GM19438 (cell line): ENCODE measurements around the gene ZNF197.
"Not testable (repeated sequence)": the region's sequence is repeated elsewhere in the genome, so short reads cannot be mapped to it uniquely, and the experiment has no call there.

Experiments used
- ATAC-seq: cut with Tn5 transposase; IDR thresholded peaks from one replicate; pipeline ENCODE4 v1.9.1; 2021; ENCODE audit warnings: low read depth; ENCODE audit not compliant: unreplicated experiment

ZNF197 gene

GRCh38 chr3:44624749-44625480 is at the start of gene ZNF197:
Gene ZNF197 (plus strand): TSS chr3:44625036. CDS start chr3:44629155, 4,119 bp downstream.
- peak; percentile 92 for ATAC-seq

GRCh38 chr3:44576613-44577012 is 48.2 kb upstream of the ZNF197 start:
- no peak for ATAC-seq

- not testable (repeated sequence) for ATAC-seq
These were observed 47.4 kb upstream of the ZNF197 start for GRCh38 chr3:44577354-44577952.

- not testable (repeated sequence) for ATAC-seq
These were observed 46.5 kb upstream of the ZNF197 start for GRCh38 chr3:44578316-44578715.

GRCh38 chr3:44578924-44579515 is 45.8 kb upstream of the ZNF197 start:
- ATAC-seq, result not testable (repeated sequence)

- not testable (repeated sequence) for ATAC-seq
These were observed 45.1 kb upstream of the ZNF197 start for GRCh38 chr3:44579749-44580148.

GRCh38 chr3:44580971-44581370 is 43.9 kb upstream of the ZNF197 start:
- not testable (repeated sequence) for ATAC-seq

GRCh38 chr3:44584646-44585501 is 40.0 kb upstream of the ZNF197 start, which contains the start of gene ZNF660:
Gene ZNF660 (plus strand): TSS chr3:44584964. CDS start chr3:44594194, 9,230 bp downstream.
- ATAC-seq, result peak; percentile 88

- no peak for ATAC-seq
These were observed 28.2 kb upstream of the ZNF197 start for GRCh38 chr3:44596621-44597020.

GRCh38 chr3:44601749-44602148 is 23.1 kb upstream of the ZNF197 start:
- no peak for ATAC-seq

GRCh38 chr3:44612678-44613077 is 12.2 kb upstream of the ZNF197 start:
- ATAC-seq, result no peak

- no peak for ATAC-seq
These were observed 3.9 kb downstream of the ZNF197 start for GRCh38 chr3:44628716-44629115.

- ATAC-seq, result no peak
These were observed 7.4 kb downstream of the ZNF197 start for GRCh38 chr3:44632193-44632592.

GRCh38 chr3:44642337-44642736 is 17.5 kb downstream of the ZNF197 start:
- ATAC-seq, result no peak

- ATAC-seq, result no peak
These were observed 18.2 kb downstream of the ZNF197 start for GRCh38 chr3:44643024-44643423.

- no peak for ATAC-seq
These were observed 22.9 kb downstream of the ZNF197 start for GRCh38 chr3:44647771-44648170.

GRCh38 chr3:44648564-44649229 is 23.9 kb downstream of the ZNF197 start, which contains the start of gene ZNF35:
Gene ZNF35 (plus strand): TSS chr3:44648732. CDS start chr3:44651068, 2,336 bp downstream.
- ATAC-seq, result peak; percentile 92

GRCh38 chr3:44649709-44650108 is 24.9 kb downstream of the ZNF197 start:
- no peak for ATAC-seq

GRCh38 chr3:44654039-44654438 is 29.2 kb downstream of the ZNF197 start:
- ATAC-seq, result no peak

GRCh38 chr3:44659015-44659414 is 34.2 kb downstream of the ZNF197 start:
- no peak for ATAC-seq
